ENCODE measurements around the gene METTL3.

METTL3 gene

DNA sequence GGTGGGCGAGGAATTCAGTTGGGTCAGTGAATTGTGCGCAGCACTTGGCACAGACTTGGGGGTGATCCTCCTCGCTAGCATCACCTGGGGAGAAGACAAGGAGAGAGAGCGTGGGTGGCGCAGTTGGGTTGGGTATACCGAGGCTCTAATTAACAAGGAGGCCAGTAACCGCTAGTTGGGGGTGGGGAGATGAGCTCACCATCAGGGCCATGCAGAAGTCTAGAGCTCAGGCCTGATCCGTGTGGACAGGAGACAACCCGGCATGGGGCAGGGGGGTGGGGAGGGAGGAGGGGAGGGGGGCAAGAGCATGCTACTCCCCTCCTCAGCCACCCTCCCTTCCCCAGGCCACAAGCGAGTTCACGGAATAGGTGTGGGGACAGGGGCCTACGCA is 14.4 kb upstream of the METTL3 start:
- peaks cover 8% of the 10 kb centered on the region for H3K27me3 ChIP-seq (ENCODE audit: control insufficient read depth, insufficient read depth, low read length)
- no peaks in the 10 kb centered on the region for H3K9me3 ChIP-seq (replicated peaks; ENCODE audit: low read length)
- peak overlapping the region; percentile 84 for H3K4me2 ChIP-seq (ENCODE audit: low read length)
- no peaks in the 10 kb centered on the region for H3K36me3 ChIP-seq (ENCODE audit: insufficient read depth, low read length)
- peak overlapping the region; percentile 48 for H3K9ac ChIP-seq (ENCODE audit: low read depth, low read length)
- no peaks in the 10 kb centered on the region for H3K4me1 ChIP-seq (ENCODE audit: control insufficient read depth, insufficient read depth, low read length)
- H3K4me3 ChIP-seq (ENCODE audit: low read length): peak overlapping the region; percentile 73

DNA sequence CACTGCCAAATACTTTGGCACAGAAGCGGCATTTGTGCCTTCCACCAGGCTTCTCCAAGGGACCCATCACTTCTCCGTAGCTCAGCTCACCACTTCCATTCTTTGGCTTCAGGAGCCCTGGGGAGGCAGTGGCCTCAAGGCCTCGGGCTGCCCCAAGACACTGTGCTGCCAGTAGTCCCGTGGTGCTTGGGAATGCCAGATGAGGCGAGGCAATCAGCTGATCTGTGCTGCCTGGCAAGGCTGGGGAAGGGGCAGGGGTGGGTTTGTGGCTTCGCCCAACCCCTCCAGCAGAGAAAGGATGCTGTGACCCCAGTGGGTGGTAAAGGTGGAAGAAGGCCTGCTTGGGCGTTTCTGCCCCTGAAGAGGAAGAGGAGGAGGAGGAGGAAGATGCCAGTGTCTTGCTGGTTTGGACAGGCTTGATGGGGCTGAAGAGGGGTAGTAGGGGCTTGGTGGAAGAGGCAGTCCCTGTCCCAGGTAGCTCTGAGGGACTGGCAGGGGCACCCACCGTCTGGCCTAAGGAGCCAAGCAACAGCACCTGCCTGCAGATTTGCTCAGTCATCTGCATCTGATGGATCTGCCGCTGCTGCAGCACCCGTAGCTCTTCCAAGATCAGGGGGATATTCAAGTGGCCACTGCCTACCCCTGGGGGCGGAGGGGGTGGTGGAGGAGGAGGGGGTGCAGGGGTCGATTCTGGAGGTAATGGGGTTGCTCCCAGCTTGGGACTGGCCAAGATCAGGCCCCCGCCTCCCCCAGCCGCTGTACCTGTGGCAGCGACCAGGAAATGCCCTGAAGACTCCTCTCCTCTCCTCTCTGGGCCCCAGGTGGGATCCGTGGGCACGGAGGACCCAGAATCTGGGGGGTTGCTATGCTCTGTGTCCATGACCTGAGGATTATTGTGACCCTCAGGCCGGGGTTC is 13.7 kb upstream of the METTL3 start:
- Histone ChIP-seq H3K27me3 (ENCODE audit: control insufficient read depth, insufficient read depth, low read length) (peaks cover 8% of the 10 kb centered on the region), H3K36me3 (ENCODE audit: insufficient read depth, low read length) (no peaks in the 10 kb centered on the region), H3K4me1 (ENCODE audit: control insufficient read depth, insufficient read depth, low read length) (no peaks in the 10 kb centered on the region), H3K4me2 (ENCODE audit: low read length) (peak overlapping the region; percentile 84), H3K4me3 (ENCODE audit: low read length) (peak overlapping the region; percentile 73), H3K9me3 (replicated peaks; ENCODE audit: low read length) (no peaks in the 10 kb centered on the region), H3K9ac (ENCODE audit: low read depth, low read length) (no peak overlapping the region)

DNA sequence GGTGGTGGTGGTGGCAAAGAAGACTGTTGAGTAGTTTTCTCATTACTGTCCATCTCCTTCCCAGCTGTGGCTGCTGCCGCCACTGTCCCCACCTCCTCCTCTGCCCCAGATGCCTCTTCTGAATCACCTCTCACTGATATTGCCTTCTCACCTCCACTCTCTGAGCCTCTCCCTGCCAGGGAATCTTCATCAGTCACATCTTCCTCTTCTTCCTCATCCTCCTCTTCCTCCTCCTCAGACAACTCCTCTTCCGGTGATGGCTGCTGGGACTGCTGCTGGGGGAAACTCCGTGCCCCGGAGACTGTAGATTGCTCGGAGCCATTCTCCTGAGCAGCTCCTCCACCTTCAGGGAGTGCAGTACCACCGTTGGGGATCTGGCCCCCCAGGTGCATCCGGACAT is 12.1 kb upstream of the METTL3 start:
- no peak overlapping the region for H3K4me2 ChIP-seq (ENCODE audit: low read length)
- no peak overlapping the region for H3K4me3 ChIP-seq (ENCODE audit: low read length)
- no peaks in the 10 kb centered on the region for H3K4me1 ChIP-seq (ENCODE audit: control insufficient read depth, insufficient read depth, low read length)
- H3K27me3 ChIP-seq (ENCODE audit: control insufficient read depth, insufficient read depth, low read length): peaks cover 15% of the 10 kb centered on the region
- H3K36me3 ChIP-seq (ENCODE audit: insufficient read depth, low read length): no peaks in the 10 kb centered on the region
- H3K9me3 ChIP-seq (replicated peaks; ENCODE audit: low read length): no peaks in the 10 kb centered on the region
- H3K9ac ChIP-seq (ENCODE audit: low read depth, low read length): no peak overlapping the region

DNA sequence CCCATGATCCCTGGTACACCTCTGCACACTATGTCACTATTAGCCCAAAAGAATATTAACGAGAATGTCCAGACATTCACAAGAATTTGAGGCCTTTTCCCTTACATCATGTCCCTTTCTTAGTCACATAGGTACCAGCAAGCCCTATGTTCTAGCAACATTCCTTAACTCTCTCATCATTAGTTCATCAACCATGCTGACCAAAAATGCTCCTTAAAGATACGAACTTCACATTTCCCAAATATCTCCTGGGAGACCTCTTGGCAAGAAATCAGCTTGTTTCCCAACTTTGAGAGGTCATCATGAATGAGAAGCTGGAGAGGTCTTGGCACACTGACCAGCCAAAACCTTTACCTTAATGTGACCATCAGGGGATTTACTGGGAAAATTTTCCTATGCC is 10.4 kb upstream of the METTL3 start:
- Histone ChIP-seq H3K36me3 (ENCODE audit: insufficient read depth, low read length) (no peaks in the 10 kb centered on the region), H3K4me1 (ENCODE audit: control insufficient read depth, insufficient read depth, low read length) (no peaks in the 10 kb centered on the region), H3K27me3 (ENCODE audit: control insufficient read depth, insufficient read depth, low read length) (peaks cover 8% of the 10 kb centered on the region), H3K9me3 (replicated peaks; ENCODE audit: low read length) (no peaks in the 10 kb centered on the region), H3K4me3 (ENCODE audit: low read length) (no peak overlapping the region), H3K4me2 (ENCODE audit: low read length) (peak overlapping the region; percentile 11), H3K9ac (ENCODE audit: low read depth, low read length) (no peak overlapping the region)

DNA sequence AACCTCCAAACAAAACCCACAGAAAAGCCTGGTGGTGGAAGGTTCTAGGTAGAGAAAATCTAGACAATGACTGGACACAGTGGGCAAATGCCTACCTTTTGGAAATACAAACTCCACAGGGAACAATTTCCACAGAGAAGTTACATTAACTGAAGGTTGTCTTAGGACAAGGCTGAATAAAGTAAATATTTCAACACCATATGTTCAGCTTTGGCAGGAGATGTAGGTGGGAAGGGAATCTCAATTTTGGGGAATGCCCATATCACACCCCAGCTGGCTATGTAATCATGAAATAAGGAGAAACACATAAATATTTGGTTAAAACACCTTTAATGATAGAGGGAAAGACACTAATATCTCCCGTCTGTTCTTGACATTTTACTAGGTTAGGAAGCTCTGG is 9.6 kb upstream of the METTL3 start:
- no peak overlapping the region for H3K4me3 ChIP-seq (ENCODE audit: low read length)
- no peaks in the 10 kb centered on the region for H3K9me3 ChIP-seq (replicated peaks; ENCODE audit: low read length)
- H3K36me3 ChIP-seq (ENCODE audit: insufficient read depth, low read length): no peaks in the 10 kb centered on the region
- H3K4me2 ChIP-seq (ENCODE audit: low read length): no peak overlapping the region
- no peak overlapping the region for H3K9ac ChIP-seq (ENCODE audit: low read depth, low read length)
- H3K4me1 ChIP-seq (ENCODE audit: control insufficient read depth, insufficient read depth, low read length): no peaks in the 10 kb centered on the region
- peaks cover 7% of the 10 kb centered on the region for H3K27me3 ChIP-seq (ENCODE audit: control insufficient read depth, insufficient read depth, low read length)

DNA sequence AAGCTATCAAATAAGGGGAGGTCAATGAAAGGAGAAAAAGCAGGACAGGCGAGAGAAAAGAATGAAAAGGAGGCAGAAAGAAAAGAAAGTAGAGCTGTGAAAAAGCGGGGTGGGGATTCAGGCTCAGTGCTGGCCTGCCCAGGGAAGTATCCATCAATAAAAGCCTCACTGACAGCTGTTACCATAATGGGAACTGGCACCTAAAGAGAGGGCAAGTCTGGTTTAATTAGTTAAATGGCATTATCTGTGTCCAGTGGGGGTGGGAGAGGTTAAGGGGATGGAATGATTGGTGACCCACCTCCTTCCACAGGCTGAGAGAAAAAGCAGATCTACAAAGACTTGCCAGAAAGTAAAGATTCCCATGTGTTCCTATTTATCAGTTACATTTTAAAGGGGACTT is 7.6 kb upstream of the METTL3 start:
- peaks cover 7% of the 10 kb centered on the region for H3K27me3 ChIP-seq (ENCODE audit: control insufficient read depth, insufficient read depth, low read length)
- no peak overlapping the region for H3K4me2 ChIP-seq (ENCODE audit: low read length)
- H3K9ac ChIP-seq (ENCODE audit: low read depth, low read length): no peak overlapping the region

DNA sequence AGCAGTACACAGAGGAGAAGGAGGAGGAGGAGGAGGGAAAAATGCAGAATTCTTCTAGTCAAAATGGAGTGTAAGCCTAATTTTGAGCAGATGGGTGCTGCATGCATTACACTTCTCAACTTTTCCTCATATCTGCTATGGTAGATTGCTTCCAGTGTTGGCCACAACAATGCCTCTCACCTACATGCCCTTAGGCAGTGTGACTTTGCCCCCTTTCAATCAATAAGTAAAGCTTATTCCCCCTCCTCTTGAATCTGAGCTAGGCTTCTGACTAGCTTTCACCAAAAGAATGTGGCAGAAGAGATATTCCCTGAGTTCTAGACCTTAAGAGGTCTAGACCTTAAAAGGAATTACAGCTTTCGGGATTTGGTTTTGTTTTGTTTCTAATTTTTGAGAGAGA is 3.2 kb upstream of the METTL3 start:
- Histone ChIP-seq H3K4me2 (ENCODE audit: low read length) (no peak overlapping the region), H3K4me1 (ENCODE audit: control insufficient read depth, insufficient read depth, low read length) (peaks cover 9% of the 10 kb centered on the region), H3K9ac (ENCODE audit: low read depth, low read length) (no peak overlapping the region), H3K9me3 (replicated peaks; ENCODE audit: low read length) (no peaks in the 10 kb centered on the region), H3K4me3 (ENCODE audit: low read length) (no peak overlapping the region), H3K36me3 (ENCODE audit: insufficient read depth, low read length) (no peaks in the 10 kb centered on the region), H3K27me3 (ENCODE audit: control insufficient read depth, insufficient read depth, low read length) (peaks cover 7% of the 10 kb centered on the region)

More for the DNA sequence above, 7.6 kb upstream of the METTL3 start:
- Histone ChIP-seq H3K4me3 (ENCODE audit: low read length) (no peak overlapping the region), H3K36me3 (ENCODE audit: insufficient read depth, low read length) (no peaks in the 10 kb centered on the region), H3K4me1 (ENCODE audit: control insufficient read depth, insufficient read depth, low read length) (no peaks in the 10 kb centered on the region), H3K9me3 (replicated peaks; ENCODE audit: low read length) (no peaks in the 10 kb centered on the region)

DNA sequence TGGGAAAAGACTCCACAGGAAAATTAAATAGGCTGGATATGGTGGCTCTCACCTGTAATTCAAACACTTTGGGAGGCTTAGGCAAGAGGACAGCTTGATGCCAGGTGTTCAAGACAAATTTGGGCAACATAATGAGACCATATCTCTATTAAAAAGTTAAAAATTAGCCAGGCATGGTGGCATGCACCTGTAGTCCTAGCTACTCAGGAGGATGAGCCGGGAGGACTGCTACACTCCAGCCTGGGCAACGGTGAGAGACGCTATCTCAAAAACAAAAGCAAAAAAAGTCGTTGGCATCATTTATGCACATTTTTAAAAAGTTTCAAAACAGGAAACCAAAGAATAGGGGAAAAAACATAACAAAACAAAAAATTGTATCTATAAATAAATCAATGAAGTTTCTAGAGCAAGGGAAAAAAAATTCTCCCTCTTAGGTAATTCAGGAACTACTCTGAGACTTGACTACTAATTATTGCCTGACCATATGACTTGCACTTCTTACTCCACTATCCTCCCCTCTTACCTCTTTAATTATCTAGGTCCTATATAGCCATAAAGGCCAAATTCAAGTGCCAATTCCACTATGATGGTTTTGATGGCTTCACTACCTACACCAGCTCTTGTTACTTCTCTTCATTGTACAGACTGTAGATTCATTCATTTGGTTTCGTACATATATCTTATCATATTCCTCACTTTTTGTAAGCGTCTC is 1.6 kb downstream of the METTL3 start:
- peaks cover 8% of the 10 kb centered on the region for H3K36me3 ChIP-seq (ENCODE audit: insufficient read depth, low read length)
- H3K27me3 ChIP-seq (ENCODE audit: control insufficient read depth, insufficient read depth, low read length): no peaks in the 10 kb centered on the region
- H3K4me1 ChIP-seq (ENCODE audit: control insufficient read depth, insufficient read depth, low read length): peaks cover 10% of the 10 kb centered on the region
- H3K9ac ChIP-seq (ENCODE audit: low read depth, low read length): peak overlapping the region; percentile 91
- H3K4me3 ChIP-seq (ENCODE audit: low read length): peak overlapping the region; percentile 83
- H3K9me3 ChIP-seq (replicated peaks; ENCODE audit: low read length): no peaks in the 10 kb centered on the region
- peak overlapping the region; percentile 88 for H3K4me2 ChIP-seq (ENCODE audit: low read length)

DNA sequence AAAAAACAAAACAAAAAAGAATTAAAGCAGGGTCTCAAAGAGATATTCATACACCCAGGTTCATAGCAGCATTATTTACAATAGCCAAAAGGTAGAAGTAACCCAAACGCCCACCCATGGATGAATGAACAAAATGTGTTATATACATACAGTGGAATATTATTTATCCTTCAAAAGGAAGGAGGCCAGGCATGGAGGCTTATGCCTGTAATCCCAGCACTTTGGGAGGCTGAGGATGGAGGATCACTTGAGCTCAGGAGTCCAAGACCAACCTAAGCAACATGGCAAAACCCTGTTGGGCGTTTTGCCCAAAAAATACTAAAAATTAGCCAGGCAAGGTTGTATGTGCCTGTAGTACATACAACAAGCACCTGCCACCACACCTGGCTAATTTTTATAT is 4.6 kb downstream of the METTL3 start:
- Histone ChIP-seq H3K9me3 (replicated peaks; ENCODE audit: low read length) (no peaks in the 10 kb centered on the region), H3K4me2 (ENCODE audit: low read length) (no peak overlapping the region), H3K4me1 (ENCODE audit: control insufficient read depth, insufficient read depth, low read length) (peaks cover 10% of the 10 kb centered on the region), H3K36me3 (ENCODE audit: insufficient read depth, low read length) (peaks cover 30% of the 10 kb centered on the region), H3K4me3 (ENCODE audit: low read length) (no peak overlapping the region), H3K27me3 (ENCODE audit: control insufficient read depth, insufficient read depth, low read length) (no peaks in the 10 kb centered on the region), H3K9ac (ENCODE audit: low read depth, low read length) (no peak overlapping the region)

DNA sequence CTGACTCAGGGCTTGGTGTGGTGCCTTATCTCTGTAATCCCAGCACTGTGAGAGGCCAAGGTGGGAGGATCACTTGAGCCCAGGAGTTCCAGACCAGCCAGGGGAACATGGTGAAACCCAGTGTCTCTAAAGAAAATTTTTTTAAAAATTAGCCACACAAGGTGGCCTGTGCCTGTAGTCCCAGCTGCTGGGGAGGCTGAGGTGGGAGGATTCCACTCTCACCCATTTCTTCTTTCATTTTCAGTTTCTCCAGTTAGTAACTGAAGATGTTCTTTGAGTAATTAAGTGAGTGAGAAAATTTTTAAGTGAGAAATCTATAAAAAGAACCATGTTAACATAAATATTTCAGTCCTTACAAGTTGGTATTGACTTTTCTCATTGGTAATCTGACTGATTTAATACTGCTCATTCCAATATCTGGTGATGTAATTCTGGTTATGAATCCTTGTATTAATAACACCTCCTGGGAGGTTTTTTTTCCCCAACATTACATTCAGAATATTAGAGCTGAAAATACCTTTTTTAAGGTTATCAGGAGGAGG is 6.1 kb downstream of the METTL3 start:
- Histone ChIP-seq H3K36me3 (ENCODE audit: insufficient read depth, low read length) (peaks cover 44% of the 10 kb centered on the region), H3K4me1 (ENCODE audit: control insufficient read depth, insufficient read depth, low read length) (peaks cover 9% of the 10 kb centered on the region), H3K4me2 (ENCODE audit: low read length) (no peak overlapping the region)

DNA sequence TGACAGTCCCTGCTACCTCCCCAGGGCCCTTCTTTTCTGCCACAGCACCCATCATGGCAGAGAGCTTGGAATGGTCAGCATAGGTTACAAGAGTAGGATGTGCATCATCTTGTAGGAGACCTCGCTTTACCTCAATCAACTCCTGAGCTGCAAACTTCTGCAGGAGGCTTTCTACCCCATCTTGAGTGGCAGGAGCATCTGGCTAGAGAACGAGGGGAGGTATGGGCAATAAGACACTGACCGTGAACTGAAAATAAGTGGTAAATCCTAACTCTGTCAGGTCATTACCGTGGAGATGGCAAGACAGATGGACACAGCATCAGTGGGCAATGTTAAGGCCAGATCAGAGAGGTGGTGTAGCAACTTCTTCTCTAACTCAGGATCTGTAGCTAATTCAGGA is 7.8 kb downstream of the METTL3 start:
- Histone ChIP-seq H3K4me3 (ENCODE audit: low read length) (no peak overlapping the region), H3K36me3 (ENCODE audit: insufficient read depth, low read length) (peaks cover 61% of the 10 kb centered on the region), H3K4me2 (ENCODE audit: low read length) (no peak overlapping the region), H3K27me3 (ENCODE audit: control insufficient read depth, insufficient read depth, low read length) (no peaks in the 10 kb centered on the region), H3K9me3 (replicated peaks; ENCODE audit: low read length) (no peaks in the 10 kb centered on the region), H3K4me1 (ENCODE audit: control insufficient read depth, insufficient read depth, low read length) (no peaks in the 10 kb centered on the region), H3K9ac (ENCODE audit: low read depth, low read length) (no peak overlapping the region)

More for the DNA sequence above, 6.1 kb downstream of the METTL3 start:
- no peaks in the 10 kb centered on the region for H3K9me3 ChIP-seq (replicated peaks; ENCODE audit: low read length)
- H3K4me3 ChIP-seq (ENCODE audit: low read length): no peak overlapping the region
- no peaks in the 10 kb centered on the region for H3K27me3 ChIP-seq (ENCODE audit: control insufficient read depth, insufficient read depth, low read length)
- no peak overlapping the region for H3K9ac ChIP-seq (ENCODE audit: low read depth, low read length)

Data from skeletal muscle satellite cell (primary cell).